ENCODE results near the gene PLSCR3. TPM values are rescaled to one million over a fixed set of nuclear protein-coding genes. Genes with fewer than 3 reads are reported as not detected.

The PLSCR3 gene
- polyA plus RNA-seq, 1 donor from 2014 or later = 113 TPM

DNA sequence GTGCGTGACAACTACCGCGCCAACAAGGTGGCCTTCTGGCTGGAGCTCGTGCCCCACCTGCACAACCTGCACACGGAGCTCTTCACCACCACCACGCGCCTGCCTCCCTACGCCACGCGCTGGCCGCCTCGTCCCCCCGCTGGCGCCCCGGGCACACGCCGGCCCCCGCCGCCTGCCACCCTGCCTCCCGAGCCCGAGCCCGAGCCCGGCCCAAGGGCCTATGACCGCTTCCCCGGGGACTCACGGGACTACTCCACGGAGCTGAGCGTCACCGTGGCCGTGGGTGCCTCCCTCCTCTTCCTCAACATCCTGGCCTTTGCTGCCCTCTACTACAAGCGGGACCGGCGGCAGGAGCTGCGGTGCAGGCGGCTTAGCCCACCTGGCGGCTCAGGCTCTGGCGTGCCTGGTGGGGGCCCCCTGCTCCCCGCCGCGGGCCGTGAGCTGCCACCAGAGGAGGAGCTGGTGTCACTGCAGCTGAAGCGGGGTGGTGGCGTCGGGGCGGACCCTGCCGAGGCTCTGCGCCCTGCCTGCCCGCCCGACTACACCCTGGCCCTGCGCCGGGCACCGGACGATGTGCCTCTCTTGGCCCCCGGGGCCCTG is 22.8 kb upstream of the PLSCR3 start:
- H3K9me3 Mint-ChIP-seq = no peaks in the 10 kb centered on the region
- H3K27ac Mint-ChIP-seq = no peak overlapping the region
- H3K36me3 Mint-ChIP-seq = no peaks in the 10 kb centered on the region
- no peak overlapping the region for H3K4me3 Mint-ChIP-seq
- peaks cover 7% of the 10 kb centered on the region for H3K27me3 Mint-ChIP-seq
- no peaks in the 10 kb centered on the region for H3K4me1 Mint-ChIP-seq

DNA sequence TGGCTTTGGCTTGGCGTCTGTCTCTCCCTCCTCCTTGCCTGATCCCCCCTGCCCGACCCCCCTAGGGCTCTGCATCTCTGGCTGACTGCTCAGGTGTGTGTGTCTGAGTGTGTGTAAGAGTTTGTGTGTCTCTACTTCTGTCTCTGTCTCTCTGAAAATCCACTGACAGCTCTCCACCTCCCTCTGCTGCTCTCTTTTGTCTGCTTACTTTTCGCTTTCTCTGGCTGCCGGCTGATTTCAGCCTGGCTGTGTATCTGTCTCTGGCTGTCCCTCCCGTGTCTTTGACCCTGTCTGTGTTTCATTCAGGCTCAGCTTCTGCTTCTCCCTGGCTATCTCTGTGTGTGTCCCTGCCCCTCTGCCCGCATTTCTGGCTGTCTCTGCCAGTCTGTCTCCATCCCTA is 22.0 kb upstream of the PLSCR3 start:
- H3K4me1 Mint-ChIP-seq = no peaks in the 10 kb centered on the region
- H3K36me3 Mint-ChIP-seq = no peaks in the 10 kb centered on the region
- H3K27me3 Mint-ChIP-seq = peaks cover 7% of the 10 kb centered on the region
- peak overlapping the region in 1 of 3 donors; percentile 75 for H3K27ac Mint-ChIP-seq
- no peak overlapping the region for H3K4me3 Mint-ChIP-seq
- no peaks in the 10 kb centered on the region for H3K9me3 Mint-ChIP-seq

DNA sequence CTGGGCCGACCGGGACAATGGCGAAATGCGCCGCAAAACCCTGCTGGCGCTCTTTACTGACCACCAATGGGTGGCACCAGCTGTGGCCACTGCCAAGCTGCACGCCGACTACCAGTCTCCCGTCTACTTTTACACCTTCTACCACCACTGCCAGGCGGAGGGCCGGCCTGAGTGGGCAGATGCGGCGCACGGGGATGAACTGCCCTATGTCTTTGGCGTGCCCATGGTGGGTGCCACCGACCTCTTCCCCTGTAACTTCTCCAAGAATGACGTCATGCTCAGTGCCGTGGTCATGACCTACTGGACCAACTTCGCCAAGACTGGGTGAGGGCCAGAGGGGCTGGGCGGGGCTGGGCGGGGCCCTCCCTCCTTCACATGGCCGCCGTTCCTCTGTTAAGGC is 21.5 kb upstream of the PLSCR3 start:
- Mint-ChIP-seq H3K27ac (no peak overlapping the region), H3K9me3 (no peaks in the 10 kb centered on the region), H3K4me1 (no peaks in the 10 kb centered on the region), H3K36me3 (no peaks in the 10 kb centered on the region), H3K27me3 (peaks cover 7% of the 10 kb centered on the region), H3K4me3 (no peak overlapping the region)

DNA sequence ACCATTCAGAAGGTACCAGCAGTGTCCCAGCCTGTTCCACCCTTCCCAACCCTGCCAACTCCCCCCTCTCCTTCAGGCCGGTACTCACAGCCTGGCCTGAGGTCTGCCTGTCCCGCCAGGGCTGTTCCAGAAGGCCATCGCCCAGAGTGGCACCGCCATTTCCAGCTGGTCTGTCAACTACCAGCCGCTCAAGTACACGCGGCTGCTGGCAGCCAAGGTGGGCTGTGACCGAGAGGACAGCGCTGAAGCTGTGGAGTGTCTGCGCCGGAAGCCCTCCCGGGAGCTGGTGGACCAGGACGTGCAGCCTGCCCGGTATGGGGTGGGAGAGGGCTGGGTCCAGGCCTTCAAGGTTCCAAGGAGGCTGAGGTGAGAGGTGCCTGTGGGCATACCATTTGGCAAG is 20.5 kb upstream of the PLSCR3 start:
- H3K9me3 Mint-ChIP-seq = no peaks in the 10 kb centered on the region
- peak overlapping the region in 1 of 3 donors; percentile 62 for H3K27ac Mint-ChIP-seq
- H3K36me3 Mint-ChIP-seq = no peaks in the 10 kb centered on the region

DNA sequence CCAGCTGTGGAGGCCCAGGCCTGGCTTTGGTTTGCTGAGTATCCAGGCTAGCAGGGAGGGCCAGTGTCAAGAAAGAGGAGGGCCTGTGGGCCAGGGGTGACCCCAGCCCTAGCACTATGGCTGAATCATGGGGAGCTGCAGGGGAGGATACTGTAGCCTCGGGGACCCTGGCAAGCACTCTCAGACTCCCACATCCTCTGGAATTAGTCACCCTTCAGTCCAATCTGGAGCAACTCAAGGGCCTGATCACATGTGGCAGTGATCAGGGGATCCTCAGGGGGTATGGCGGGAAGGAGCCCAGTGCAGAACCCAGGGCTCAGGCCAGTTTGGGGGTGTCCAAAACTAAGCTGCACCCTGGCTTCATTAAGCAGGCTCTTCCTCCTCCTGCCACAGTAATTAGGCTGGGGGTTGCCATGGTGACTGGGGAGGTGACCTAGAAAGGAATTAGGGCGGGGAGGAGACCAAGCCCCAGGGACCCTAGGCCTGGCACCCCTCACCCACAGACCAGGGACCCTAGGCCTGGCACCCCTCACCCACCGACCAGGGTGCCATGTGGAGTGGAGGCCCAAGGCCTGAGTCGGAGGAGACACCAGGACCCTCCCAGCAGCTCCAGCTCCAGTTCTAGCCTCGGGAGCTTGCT is 19.1 kb upstream of the PLSCR3 start:
- Mint-ChIP-seq H3K4me1 (no peaks in the 10 kb centered on the region), H3K27me3 (peaks cover 3% of the 10 kb centered on the region), H3K9me3 (no peaks in the 10 kb centered on the region), H3K27ac (no peak overlapping the region), H3K36me3 (no peaks in the 10 kb centered on the region), H3K4me3 (no peak overlapping the region)

More for the DNA sequence above, 20.5 kb upstream of the PLSCR3 start:
- H3K4me3 Mint-ChIP-seq = no peak overlapping the region
- H3K27me3 Mint-ChIP-seq = peaks cover 6% of the 10 kb centered on the region
- H3K4me1 Mint-ChIP-seq = no peaks in the 10 kb centered on the region

DNA sequence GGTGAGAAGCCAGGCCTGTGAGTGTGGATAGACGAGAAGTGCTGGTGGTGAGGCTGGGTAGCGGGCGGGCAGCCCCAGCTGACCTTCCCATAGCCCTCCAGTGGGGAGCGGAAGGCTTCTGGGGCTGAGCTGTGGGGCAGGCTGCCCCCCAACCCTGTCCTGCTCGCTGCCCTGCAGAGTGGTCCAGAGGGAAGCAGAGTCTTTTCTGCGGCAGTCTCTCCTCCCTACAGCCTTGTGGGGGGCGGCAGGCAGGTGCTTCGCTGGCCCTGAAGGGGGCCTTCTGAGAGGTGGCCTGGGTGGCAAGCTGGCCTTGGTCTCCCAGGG is 17.1 kb upstream of the PLSCR3 start:
- Mint-ChIP-seq H3K27me3 (peaks cover 3% of the 10 kb centered on the region), H3K36me3 (no peaks in the 10 kb centered on the region), H3K27ac (no peak overlapping the region), H3K9me3 (no peaks in the 10 kb centered on the region), H3K4me3 (no peak overlapping the region), H3K4me1 (peaks cover 0 to 2% (median 0%) of the 10 kb centered on the region in 3 donors)

DNA sequence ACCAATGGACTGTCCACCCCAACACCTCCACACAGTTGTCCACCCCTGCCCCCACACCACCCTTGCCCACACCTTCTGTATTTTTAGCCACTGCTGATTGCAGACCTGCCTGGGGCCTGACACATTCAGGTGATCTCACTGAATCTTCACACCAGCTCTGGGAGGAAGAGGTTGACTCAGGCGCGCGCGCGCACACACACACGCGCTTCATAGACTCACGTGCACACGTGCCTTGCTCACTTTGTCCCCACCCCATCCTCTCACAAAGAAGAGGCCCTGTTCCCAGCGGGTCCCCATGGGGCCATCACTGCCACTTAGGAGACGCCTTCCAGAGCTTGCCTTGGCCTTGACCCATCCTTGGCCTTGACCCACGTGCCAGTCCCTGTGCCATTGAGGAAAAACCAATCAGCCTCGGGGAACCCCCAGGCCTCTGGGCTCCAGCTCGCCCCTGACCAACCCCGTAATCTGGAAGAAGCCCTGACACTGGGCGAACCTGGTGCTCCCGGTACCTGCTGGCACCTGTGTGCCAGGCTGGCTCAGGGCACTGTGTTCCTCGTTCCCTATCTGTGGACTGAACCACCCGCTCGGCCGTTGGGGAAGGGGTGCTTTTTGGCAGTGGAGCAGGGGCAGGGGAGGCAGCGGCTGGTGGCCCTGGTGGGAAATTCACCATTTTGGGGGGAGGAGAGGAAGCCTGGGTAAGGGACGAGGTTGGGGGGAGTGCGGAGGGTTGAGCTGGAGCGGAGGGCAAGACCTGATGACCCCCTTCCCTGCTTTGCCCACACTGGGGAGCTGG is 16.5 kb upstream of the PLSCR3 start:
- Mint-ChIP-seq H3K27me3 (peaks cover 3% of the 10 kb centered on the region), H3K27ac (no peak overlapping the region), H3K4me3 (peak overlapping the region in 1 of 4 donors; percentile 74), H3K9me3 (no peaks in the 10 kb centered on the region), H3K36me3 (no peaks in the 10 kb centered on the region), H3K4me1 (peaks cover 0 to 4% (median 2%) of the 10 kb centered on the region in 3 donors)

DNA sequence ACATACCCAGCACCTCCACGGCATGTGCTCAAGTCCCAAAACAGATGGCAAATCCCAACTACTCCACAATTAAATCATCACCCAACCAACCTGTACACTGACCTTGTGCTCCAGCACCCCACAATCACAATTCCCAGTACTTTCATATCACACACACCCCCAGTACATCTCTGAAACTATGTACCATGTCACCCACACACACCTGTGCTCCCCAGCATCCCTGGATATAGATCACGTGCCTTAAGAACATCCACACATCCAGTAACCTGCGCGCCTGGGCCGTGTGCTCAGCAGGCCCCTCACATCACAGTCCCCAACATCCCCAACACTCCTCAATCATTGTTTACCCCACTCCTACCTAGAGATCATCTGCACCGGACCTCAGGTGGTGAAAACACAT is 15.4 kb upstream of the PLSCR3 start:
- peak overlapping the region in 1 of 4 donors; percentile 5 for H3K4me3 Mint-ChIP-seq
- peaks cover 0 to 6% (median 2%) of the 10 kb centered on the region in 3 donors for H3K4me1 Mint-ChIP-seq
- H3K27me3 Mint-ChIP-seq = peaks cover 6% of the 10 kb centered on the region
- H3K9me3 Mint-ChIP-seq = no peaks in the 10 kb centered on the region
- H3K27ac Mint-ChIP-seq = peak overlapping the region in 1 of 3 donors; percentile 84
- no peaks in the 10 kb centered on the region for H3K36me3 Mint-ChIP-seq

DNA sequence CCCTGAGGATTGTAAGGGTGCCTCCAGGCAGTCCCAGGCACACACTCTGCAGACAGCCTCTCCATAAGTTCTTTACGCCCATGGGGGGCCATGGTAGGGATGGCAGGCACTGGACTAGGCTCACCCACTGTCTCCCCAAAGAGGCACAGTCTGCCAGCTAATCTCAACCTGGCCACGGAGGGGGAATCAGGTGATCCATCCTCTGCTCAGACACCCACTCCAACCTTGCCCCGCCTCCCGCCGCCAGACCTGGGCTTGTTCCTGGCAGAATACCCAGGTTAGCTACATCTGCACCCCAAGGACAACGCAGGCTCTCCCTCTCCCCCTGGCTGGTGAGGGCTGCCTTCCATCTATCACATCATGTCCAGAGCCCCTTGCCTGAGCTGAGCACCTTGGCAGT is 14.5 kb upstream of the PLSCR3 start:
- Mint-ChIP-seq H3K4me3 (peak overlapping the region in 1 of 4 donors; percentile 5), H3K27me3 (peaks cover 6% of the 10 kb centered on the region), H3K27ac (no peak overlapping the region), H3K4me1 (peaks cover 2 to 10% (median 4%) of the 10 kb centered on the region in 3 donors), H3K9me3 (no peaks in the 10 kb centered on the region), H3K36me3 (no peaks in the 10 kb centered on the region)

DNA sequence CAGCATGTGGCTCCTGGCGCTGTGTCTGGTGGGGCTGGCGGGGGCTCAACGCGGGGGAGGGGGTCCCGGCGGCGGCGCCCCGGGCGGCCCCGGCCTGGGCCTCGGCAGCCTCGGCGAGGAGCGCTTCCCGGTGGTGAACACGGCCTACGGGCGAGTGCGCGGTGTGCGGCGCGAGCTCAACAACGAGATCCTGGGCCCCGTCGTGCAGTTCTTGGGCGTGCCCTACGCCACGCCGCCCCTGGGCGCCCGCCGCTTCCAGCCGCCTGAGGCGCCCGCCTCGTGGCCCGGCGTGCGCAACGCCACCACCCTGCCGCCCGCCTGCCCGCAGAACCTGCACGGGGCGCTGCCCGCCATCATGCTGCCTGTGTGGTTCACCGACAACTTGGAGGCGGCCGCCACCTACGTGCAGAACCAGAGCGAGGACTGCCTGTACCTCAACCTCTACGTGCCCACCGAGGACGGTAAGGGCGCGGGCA is 14.0 kb upstream of the PLSCR3 start:
- Mint-ChIP-seq H3K27ac (no peak overlapping the region), H3K4me3 (no peak overlapping the region), H3K36me3 (no peaks in the 10 kb centered on the region)

DNA sequence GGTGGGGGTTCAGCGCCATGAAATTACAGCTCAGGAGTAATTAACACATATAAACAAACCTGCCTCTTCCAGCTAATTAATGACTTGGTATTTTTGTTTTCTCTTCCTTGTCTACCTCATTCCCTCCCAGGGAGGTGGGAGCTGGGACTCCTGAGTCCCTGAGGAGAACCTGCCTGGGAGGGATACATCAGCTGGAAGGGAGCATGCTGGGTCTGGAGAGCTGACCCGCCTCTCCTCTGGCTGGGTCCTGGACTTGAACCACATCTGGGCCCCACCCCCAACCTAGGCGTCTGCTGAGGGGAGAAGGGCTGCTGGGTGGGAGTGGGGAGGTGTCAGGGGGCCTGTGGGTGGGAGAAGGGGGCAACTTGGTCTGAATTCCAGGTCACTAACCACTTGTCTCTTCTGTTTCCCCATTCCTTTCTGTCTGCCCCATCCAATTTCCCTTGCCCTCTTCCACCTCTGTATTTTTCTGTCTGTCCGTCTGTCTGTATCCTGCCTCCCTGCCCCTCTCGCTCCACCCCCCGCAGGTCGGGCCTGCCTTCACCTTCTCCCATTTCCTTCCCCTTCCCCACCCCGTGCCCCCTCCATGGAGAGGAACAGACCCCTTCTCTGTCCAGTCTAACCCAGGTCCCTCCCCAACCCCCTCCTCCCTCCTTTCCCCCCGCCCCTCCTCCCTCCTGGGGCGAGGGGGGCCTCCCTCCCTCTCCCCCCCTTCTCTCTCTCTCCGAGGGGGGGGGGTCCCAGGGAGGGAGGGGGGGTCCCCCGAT is 13.3 kb upstream of the PLSCR3 start, which contains the start of gene NLGN2:
Gene NLGN2 (plus strand): TSS at position 361 of the 767 bp plus-strand sequence. CDS start 411 bp downstream, outside the sequence.
- H3K36me3 Mint-ChIP-seq = no peaks in the 10 kb centered on the region
- H3K27me3 Mint-ChIP-seq = peaks cover 6% of the 10 kb centered on the region
- H3K4me1 Mint-ChIP-seq = peaks cover 5 to 16% (median 8%) of the 10 kb centered on the region in 3 donors
- peak within 1 kb of the TSS in 2 of 4 donors; percentile 27 to 57 for H3K4me3 Mint-ChIP-seq
- H3K27ac Mint-ChIP-seq = peak within 1 kb of the TSS in 1 of 3 donors; percentile 53
- no peaks in the 10 kb centered on the region for H3K9me3 Mint-ChIP-seq

More for the DNA sequence above, 14.0 kb upstream of the PLSCR3 start:
- Mint-ChIP-seq H3K27me3 (peaks cover 6% of the 10 kb centered on the region), H3K9me3 (no peaks in the 10 kb centered on the region), H3K4me1 (peaks cover 3 to 12% (median 5%) of the 10 kb centered on the region in 3 donors)

DNA sequence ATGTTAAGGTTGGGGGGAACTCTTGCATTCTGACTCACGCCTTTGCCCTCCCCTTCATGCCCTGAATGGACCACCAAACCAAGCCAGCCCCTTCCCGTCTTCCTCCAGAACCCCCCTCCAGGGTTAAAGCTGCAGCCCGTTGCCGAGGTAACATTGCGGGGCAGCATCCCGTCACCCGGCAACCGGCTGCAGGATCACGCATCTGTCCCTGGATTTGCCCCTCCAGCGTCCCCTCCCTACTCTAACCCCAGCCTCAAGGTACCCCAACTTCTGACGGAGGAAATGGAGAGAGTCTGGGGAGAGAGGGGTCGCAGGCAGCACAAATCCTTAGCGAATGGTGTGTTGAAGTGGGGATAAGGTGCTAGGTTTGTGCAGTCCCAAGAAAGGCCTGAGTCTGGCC is 12.8 kb upstream of the PLSCR3 start:
- H3K27ac Mint-ChIP-seq = peak overlapping the region in 1 of 3 donors; percentile 53
- peaks cover 5 to 16% (median 8%) of the 10 kb centered on the region in 3 donors for H3K4me1 Mint-ChIP-seq
- H3K9me3 Mint-ChIP-seq = no peaks in the 10 kb centered on the region
- no peaks in the 10 kb centered on the region for H3K36me3 Mint-ChIP-seq
- H3K4me3 Mint-ChIP-seq = peak overlapping the region in 1 of 4 donors; percentile 27
- H3K27me3 Mint-ChIP-seq = peaks cover 6% of the 10 kb centered on the region

DNA sequence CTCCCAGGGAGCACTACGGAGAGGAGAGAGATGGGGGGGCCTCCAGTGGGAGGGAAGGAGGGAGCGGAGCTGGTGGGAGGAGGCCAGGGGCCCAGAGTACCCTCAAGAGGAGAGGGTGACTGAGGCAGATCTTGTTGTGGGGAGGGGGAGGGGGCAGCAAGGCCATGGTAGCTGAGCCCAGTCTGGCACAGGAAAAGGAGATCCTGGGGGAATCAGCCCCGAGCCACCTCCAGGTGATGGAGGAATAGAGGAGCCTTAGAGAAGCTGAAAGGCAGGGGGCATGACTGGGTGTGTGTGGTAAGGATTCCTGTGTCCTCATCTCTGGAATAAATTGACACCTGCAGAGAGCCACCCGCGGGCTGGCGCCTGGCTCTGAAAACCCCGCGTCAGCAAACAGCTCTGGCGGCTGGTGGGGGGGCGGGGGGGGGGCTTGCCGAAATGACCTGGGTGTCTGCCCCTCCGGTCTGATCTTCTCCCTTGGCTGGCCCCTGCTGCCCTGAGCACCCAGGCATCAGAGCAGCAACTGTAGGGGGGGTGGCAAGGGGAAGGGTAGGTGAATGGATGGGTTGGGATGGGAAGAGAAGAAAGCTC is 12.0 kb upstream of the PLSCR3 start:
- Mint-ChIP-seq H3K36me3 (no peaks in the 10 kb centered on the region), H3K4me1 (peaks cover 5 to 19% (median 8%) of the 10 kb centered on the region in 3 donors), H3K9me3 (no peaks in the 10 kb centered on the region), H3K4me3 (peak overlapping the region in 3 of 4 donors; percentile 63 to 76 (median 70)), H3K27me3 (peaks cover 6% of the 10 kb centered on the region), H3K27ac (peak overlapping the region in 1 of 3 donors; percentile 77)

Measured in IgD-negative memory B cell (primary cell).